IMR-90 (cell line): ENCODE measurements around the gene CKS1B. TPM values are rescaled to one million over a fixed set of nuclear protein-coding genes. Genes with fewer than 3 reads are reported as not detected.
A peak's percentile ranks its signal among the peaks of the same experiment; 100 is the strongest.

Experiments
- ATAC-seq: fragments of 200-7000 bp; cut with Tn5 transposase; 2 replicates; pipeline ENCODE4 v1.9.1; 2020; ENCODE audit warnings: low read depth, mild to moderate bottlenecking, moderate library complexity
- BruUV-seq: library from RNA; stranded (reverse); fragments of 400-500 nt; replicated peaks from 2 replicates; lab custom pipeline; 2021; lab: Mats Ljungman, UMichigan
- CTCF ChIA-PET: fragments of 300-600 bp; formaldehyde crosslinking; extraction: SDS; loops from one replicate; lab custom pipeline; 2021; ENCODE audit warnings: antibody characterized with exemption; lab: Yijun Ruan, JAX
- POLR2A ChIA-PET: fragments of 300-600 bp; sonication (Branson Sonifier 250); formaldehyde crosslinking; loops from one replicate; lab custom pipeline; 2022; ENCODE audit warnings: antibody characterized with exemption; ENCODE audit not compliant: unreplicated experiment; lab: Charles Lee
- DNase-seq: peaks from one replicate; pipeline ENCODE4 v3.0.0; 2013
- H2AFZ ChIP-seq: replicated peaks from 2 replicates; pipeline ENCODE3; 2013; ENCODE audit warnings: low read length, mild to moderate bottlenecking; ENCODE audit not compliant: poor library complexity
- H2AK5ac ChIP-seq: 2 replicates; pipeline ENCODE4 v1.6.1; 2013; ENCODE audit warnings: low read depth, low read length, inconsistent platforms
- H2AK9ac ChIP-seq: replicated peaks from 2 replicates; pipeline ENCODE3; 2013; ENCODE audit warnings: mild to moderate bottlenecking, low read depth, low read length, moderate library complexity; ENCODE audit not compliant: poor library complexity
- H2BK120ac ChIP-seq: 2 replicates; pipeline ENCODE4 v1.6.1; 2013; ENCODE audit warnings: low read depth, low read length, inconsistent platforms
- H2BK15ac ChIP-seq: 3 replicates; pipeline ENCODE4 v1.6.1; 2013; ENCODE audit warnings: low read depth, low read length, inconsistent platforms
- H2BK20ac ChIP-seq: 2 replicates; pipeline ENCODE4 v1.6.1; 2013; ENCODE audit warnings: low read depth, mild to moderate bottlenecking, inconsistent platforms, low read length, moderate library complexity
- H2BK5ac ChIP-seq: 2 replicates; pipeline ENCODE4 v1.6.1; 2013; ENCODE audit warnings: mild to moderate bottlenecking, low read depth, low read length, inconsistent platforms; ENCODE audit not compliant: poor library complexity, severe bottlenecking
- H3K14ac ChIP-seq: replicated peaks from 2 replicates; pipeline ENCODE4 v1.6.1; 2013; ENCODE audit warnings: low read depth, low read length, inconsistent platforms
- H3K18ac ChIP-seq: 2 replicates; pipeline ENCODE4 v1.6.1; 2013; ENCODE audit warnings: low read depth, low read length, control low read depth
- H3K23ac ChIP-seq: 2 replicates; pipeline ENCODE4 v1.6.1; 2013; ENCODE audit warnings: low read depth, low read length, inconsistent platforms
- H3K27ac ChIP-seq: 2 replicates; pipeline ENCODE4 v1.5.1; 2013; ENCODE audit warnings: mild to moderate bottlenecking, control low read depth, low read length; ENCODE audit not compliant: insufficient read depth
- H3K27me3 ChIP-seq: 2 replicates; pipeline ENCODE4 v1.6.1; 2013; ENCODE audit warnings: low read length; ENCODE audit not compliant: control insufficient read depth, insufficient read depth
- H3K36me3 ChIP-seq: 2 replicates; pipeline ENCODE4 v1.6.1; 2013; ENCODE audit warnings: low read length, mixed read lengths; ENCODE audit not compliant: control insufficient read depth, insufficient read depth
- H3K4ac ChIP-seq: 2 replicates; pipeline ENCODE4 v1.6.1; 2013; ENCODE audit warnings: low read depth, low read length, inconsistent platforms
- H3K4me1 ChIP-seq: 2 replicates; pipeline ENCODE4 v1.6.1; 2013; ENCODE audit warnings: low read length, mixed read lengths; ENCODE audit not compliant: control insufficient read depth, insufficient read depth
- H3K4me2 ChIP-seq: 2 replicates; pipeline ENCODE4 v1.6.1; 2013; ENCODE audit warnings: low read depth, mild to moderate bottlenecking, control low read depth, low read length, moderate library complexity
- H3K4me3 ChIP-seq: 2 replicates; pipeline ENCODE4 v1.5.1; 2013; ENCODE audit warnings: low read depth, mild to moderate bottlenecking, control low read depth, low read length, moderate library complexity; ENCODE audit not compliant: insufficient read depth
- H3K56ac ChIP-seq: 2 replicates; pipeline ENCODE4 v1.6.1; 2013; ENCODE audit warnings: low read length, inconsistent platforms; ENCODE audit not compliant: insufficient read depth; ENCODE audit errors: extremely low read depth
- H3K79me1 ChIP-seq, 2 experiments: 2 replicates each; pipeline ENCODE4 v1.6.1; 2013; ENCODE audit warnings: low read length in 2 of 2, inconsistent platforms in 1 of 2, low read depth in 1 of 2
- H3K9ac ChIP-seq: 2 replicates; pipeline ENCODE4 v1.6.1; 2013; ENCODE audit warnings: low read depth, low read length, control low read depth
- H3K9me1 ChIP-seq: 2 replicates; pipeline ENCODE4 v1.6.1; 2013; ENCODE audit warnings: low read length, inconsistent platforms; ENCODE audit not compliant: insufficient read depth
- H3K9me3 ChIP-seq: 2 replicates; pipeline ENCODE4 v1.6.1; 2013; ENCODE audit warnings: low read length; ENCODE audit not compliant: control insufficient read depth, insufficient read depth
- H4K20me1 ChIP-seq: 2 replicates; pipeline ENCODE4 v1.6.1; 2013; ENCODE audit warnings: low read length, inconsistent platforms; ENCODE audit not compliant: insufficient read depth
- H4K5ac ChIP-seq: 2 replicates; pipeline ENCODE4 v1.6.1; 2013; ENCODE audit warnings: mild to moderate bottlenecking, low read depth, low read length, control low read depth
- H4K8ac ChIP-seq, 2 experiments: 2 replicates each; pipeline ENCODE4 v1.6.1; 2013; ENCODE audit warnings: low read depth in 2 of 2, low read length in 2 of 2, control low read depth in 1 of 2, inconsistent platforms in 1 of 2
- H4K91ac ChIP-seq: 2 replicates; pipeline ENCODE4 v1.6.1; 2013; ENCODE audit warnings: low read depth, low read length, inconsistent platforms; ENCODE audit not compliant: insufficient read depth
- FOS ChIP-seq: fragments of 150-350 bp; IDR thresholded peaks from 2 replicates; pipeline ENCODE4 v1.6.1; 2016; ENCODE audit warnings: low read depth, low read length
- MXI1 ChIP-seq: IDR thresholded peaks from 2 replicates; pipeline ENCODE4 v1.6.1; 2012; ENCODE audit warnings: low read depth, mild to moderate bottlenecking, low read length, moderate library complexity, borderline replicate concordance
- NFE2L2 ChIP-seq: fragments of 150-350 bp; IDR thresholded peaks from 2 replicates; pipeline ENCODE4 v1.6.1; 2016; ENCODE audit warnings: low read depth, mild to moderate bottlenecking, low read length
- RAD21 ChIP-seq: IDR thresholded peaks from 2 replicates; pipeline ENCODE4 v1.6.1; 2012; ENCODE audit warnings: low read length, improper control_type of control experiment
- RFX5 ChIP-seq: IDR thresholded peaks from 2 replicates; pipeline ENCODE4 v1.8.0; 2012; ENCODE audit warnings: low read depth, mild to moderate bottlenecking, low read length, moderate library complexity
- SMC3 ChIP-seq: fragments of 150-350 bp; IDR thresholded peaks from 2 replicates; pipeline ENCODE4 v1.6.1; 2016; ENCODE audit warnings: low read depth, mild to moderate bottlenecking, antibody characterized with exemption, low read length, moderate library complexity
- WGBS, 2 experiments: methylation state at CpG; one replicate each; pipeline versions ENCODE4 v1.1.5 to v1.1.7; 2013; ENCODE audit warnings: missing lambda C conversion rate in 2 of 2; ENCODE audit not compliant: insufficient read length in 1 of 2; ENCODE audit errors: extremely low coverage in 2 of 2; 5-methylcytosine and 5-hydroxymethylcytosine counted together
- dilution Hi-C: fragments of 300-500 bp; cut with HindIII; formaldehyde crosslinking; loops from one replicate; pipeline ENCODE4 v1.14.3; 2018; ENCODE audit warnings: low sequenced_read_pairs; ENCODE audit not compliant: unreplicated experiment
- in situ Hi-C: fragments of 300-500 bp; cut with MboI; formaldehyde crosslinking; loops from 3 replicates; pipeline ENCODE4 v1.14.3; 2019; ENCODE audit warnings: low sequenced_read_pairs, inconsistent platforms, mixed read lengths
- intact Hi-C: fragments of 100-400 bp; cut with micrococcal nuclease; formaldehyde crosslinking; loops from 2 replicates; pipeline ENCODE4 v1.10.0; 2022
- polyA plus RNA-seq, 3 experiments: library from polyadenylated mRNA; depleted of rRNA; stranded (reverse); fragments of >200 nt; gene quantifications; 2 replicates each; pipeline ENCODE4 v1.2.3, GENCODE V29; 2012; ENCODE audit warnings: low replicate concordance in 1 of 3
- total RNA-seq: library from RNA; depleted of rRNA; stranded (reverse); fragments of >200 nt; gene quantifications from 2 replicates; pipeline ENCODE4 v1.2.3, GENCODE V29; 2012
- TF ChIP-seq, protein P1 (sequence below): fragments of 150-350 bp; IDR thresholded peaks from 2 replicates; pipeline ENCODE4 v1.6.1; 2016; ENCODE audit warnings: low read depth, mild to moderate bottlenecking, low read length, moderate library complexity, borderline replicate concordance
- TF ChIP-seq, protein P2 (sequence below): conservative IDR thresholded peaks from 2 replicates; pipeline ENCODE4 v1.5.1; 2012; ENCODE audit warnings: mild to moderate bottlenecking, low read depth, low read length, improper control_type of control experiment
- TF ChIP-seq, protein P3 (sequence below): fragments of 150-350 bp; IDR thresholded peaks from 2 replicates; pipeline ENCODE4 v1.6.1; 2017; ENCODE audit warnings: mild to moderate bottlenecking, antibody characterized with exemption, low read length, low read depth

Gene CKS1B
- total and polyA plus RNA-seq, 2 of the 4 experiments (the other 2 are of a cell fraction): 140 to 195 TPM

DNA sequence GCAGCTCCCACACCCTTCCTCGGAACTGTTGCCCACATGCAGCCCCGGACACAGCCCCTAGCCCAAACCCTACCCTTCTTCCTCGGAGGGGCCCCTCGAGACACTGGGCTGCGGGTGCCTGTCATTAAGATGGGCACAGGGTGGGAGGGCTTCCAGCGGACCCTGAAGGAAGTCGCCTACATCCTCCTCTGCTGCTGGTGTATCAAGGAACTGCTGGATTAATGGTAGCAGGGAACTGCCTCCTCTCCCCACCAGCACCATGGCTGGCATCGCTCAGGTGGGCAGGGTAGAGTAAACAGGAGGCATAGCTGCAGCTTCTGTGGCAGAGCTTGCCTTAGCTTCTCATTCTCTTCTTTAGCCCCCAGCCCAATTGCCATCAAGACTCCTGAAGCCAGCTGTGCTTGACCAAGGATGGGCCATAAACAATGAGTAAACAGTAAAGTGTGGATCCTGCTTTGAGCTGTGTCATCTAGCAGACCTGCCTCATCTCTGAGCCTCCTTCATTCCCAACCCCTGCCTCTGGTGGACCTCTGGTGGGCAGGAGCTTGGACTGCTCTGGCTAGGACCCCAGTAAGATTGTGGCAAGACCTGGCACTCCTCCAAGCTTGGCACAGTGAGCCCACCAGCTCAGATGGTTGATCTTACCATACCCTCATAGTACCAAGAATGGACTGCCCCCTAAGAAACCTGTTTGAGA, 19.2 kb downstream of the CKS1B start, which contains the start of gene LENEP:
Gene LENEP, plus strand, starts transcription at position 15 of the 697 bp plus-strand sequence. Its CDS starts 22 bp downstream, at position 37.
- intact Hi-C loops: no loop called here
- Histone ChIP-seq H4K91ac (no peak within 1 kb of the TSS), H3K9ac (no peak within 1 kb of the TSS), H3K4me2 (no peak within 1 kb of the TSS), H3K27me3 (no peaks in the 10 kb centered on the region), H3K4me3 (no peak within 1 kb of the TSS), H2AK9ac (peak within 1 kb of the TSS; percentile 91), H2AK5ac (peak within 1 kb of the TSS; percentile 35), H4K8ac (peak within 1 kb of the TSS in 1 of 2 experiments; percentile 40; a peak in 2 of 4 replicates), H4K20me1 (peaks cover 8% of the 10 kb centered on the region; the same call in 1 of the 2 replicates), H3K36me3 (peaks cover 16% of the 10 kb centered on the region), H2BK20ac (0 out of 2 replicates have a peak within 1 kb of the TSS, but pooled peaks have one; percentile 8), H2BK15ac (no peak within 1 kb of the TSS), H3K79me1 (peaks cover 12 to 23% of the 10 kb centered on the region in 2 experiments), H2BK5ac (no peak within 1 kb of the TSS), H3K18ac (no peak within 1 kb of the TSS), H2AFZ (peak within 1 kb of the TSS; percentile 39), H3K9me1 (peaks cover 7% of the 10 kb centered on the region), H3K23ac (no peak within 1 kb of the TSS), H3K27ac (peak within 1 kb of the TSS; percentile 4; the same call in 1 of the 2 replicates), H3K9me3 (no peaks in the 10 kb centered on the region), H3K56ac (no peak within 1 kb of the TSS), H4K5ac (peak within 1 kb of the TSS; percentile 10; the same call in 1 of the 2 replicates), H3K4me1 (peaks cover 4% of the 10 kb centered on the region; the same call in 1 of the 2 replicates), H2BK120ac (no peak within 1 kb of the TSS), H3K14ac (no peak within 1 kb of the TSS), H3K4ac (peak within 1 kb of the TSS; percentile 72)
- ATAC-seq: no peak
- POLR2A ChIA-PET: interaction anchor here (1.0 kb wide), 1 partner anchor 20 kb away, joined by 3 read pairs; no protein-coding TSS in a partner anchor
- TF ChIP-seq RAD21 (no peak), SMC3 (no peak), RFX5 (no peak), MXI1 (no peak), NFE2L2 (no peak), FOS (no peak)
- TF ChIP-seq, protein P1, sequence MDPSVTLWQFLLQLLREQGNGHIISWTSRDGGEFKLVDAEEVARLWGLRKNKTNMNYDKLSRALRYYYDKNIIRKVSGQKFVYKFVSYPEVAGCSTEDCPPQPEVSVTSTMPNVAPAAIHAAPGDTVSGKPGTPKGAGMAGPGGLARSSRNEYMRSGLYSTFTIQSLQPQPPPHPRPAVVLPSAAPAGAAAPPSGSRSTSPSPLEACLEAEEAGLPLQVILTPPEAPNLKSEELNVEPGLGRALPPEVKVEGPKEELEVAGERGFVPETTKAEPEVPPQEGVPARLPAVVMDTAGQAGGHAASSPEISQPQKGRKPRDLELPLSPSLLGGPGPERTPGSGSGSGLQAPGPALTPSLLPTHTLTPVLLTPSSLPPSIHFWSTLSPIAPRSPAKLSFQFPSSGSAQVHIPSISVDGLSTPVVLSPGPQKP: no peak
- TF ChIP-seq, protein P2, sequence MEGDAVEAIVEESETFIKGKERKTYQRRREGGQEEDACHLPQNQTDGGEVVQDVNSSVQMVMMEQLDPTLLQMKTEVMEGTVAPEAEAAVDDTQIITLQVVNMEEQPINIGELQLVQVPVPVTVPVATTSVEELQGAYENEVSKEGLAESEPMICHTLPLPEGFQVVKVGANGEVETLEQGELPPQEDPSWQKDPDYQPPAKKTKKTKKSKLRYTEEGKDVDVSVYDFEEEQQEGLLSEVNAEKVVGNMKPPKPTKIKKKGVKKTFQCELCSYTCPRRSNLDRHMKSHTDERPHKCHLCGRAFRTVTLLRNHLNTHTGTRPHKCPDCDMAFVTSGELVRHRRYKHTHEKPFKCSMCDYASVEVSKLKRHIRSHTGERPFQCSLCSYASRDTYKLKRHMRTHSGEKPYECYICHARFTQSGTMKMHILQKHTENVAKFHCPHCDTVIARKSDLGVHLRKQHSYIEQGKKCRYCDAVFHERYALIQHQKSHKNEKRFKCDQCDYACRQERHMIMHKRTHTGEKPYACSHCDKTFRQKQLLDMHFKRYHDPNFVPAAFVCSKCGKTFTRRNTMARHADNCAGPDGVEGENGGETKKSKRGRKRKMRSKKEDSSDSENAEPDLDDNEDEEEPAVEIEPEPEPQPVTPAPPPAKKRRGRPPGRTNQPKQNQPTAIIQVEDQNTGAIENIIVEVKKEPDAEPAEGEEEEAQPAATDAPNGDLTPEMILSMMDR: no peak
- TF ChIP-seq, protein P3, sequence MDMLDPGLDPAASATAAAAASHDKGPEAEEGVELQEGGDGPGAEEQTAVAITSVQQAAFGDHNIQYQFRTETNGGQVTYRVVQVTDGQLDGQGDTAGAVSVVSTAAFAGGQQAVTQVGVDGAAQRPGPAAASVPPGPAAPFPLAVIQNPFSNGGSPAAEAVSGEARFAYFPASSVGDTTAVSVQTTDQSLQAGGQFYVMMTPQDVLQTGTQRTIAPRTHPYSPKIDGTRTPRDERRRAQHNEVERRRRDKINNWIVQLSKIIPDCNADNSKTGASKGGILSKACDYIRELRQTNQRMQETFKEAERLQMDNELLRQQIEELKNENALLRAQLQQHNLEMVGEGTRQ: no peak
- DNase-seq: no peak
- BruUV-seq: no TSS peak
- WGBS, 2 experiments: no CpG with 5 or more reads among the region's 8 CpGs
- dilution Hi-C loops: no loop called here
- CTCF ChIA-PET: interaction anchor here (1.1 to 1.3 kb wide), 2 partner anchors 20 to 24 kb away, joined by 4 read pairs; no protein-coding TSS in a partner anchor
- in situ Hi-C loops: no loop called here
